ENCODE measurements around the gene CCDC63.

Gene CCDC63

GRCh38 chr12:110846615-110847566, at the start of gene CCDC63:
CCDC63 (plus strand) TSS chr12:110846987; CDS start chr12:110852955, 5,968 bp downstream.
- DNase-seq (ENCODE audit: low read depth) = peak; percentile 10

GRCh38 chr12:110798461-110798860, 48.3 kb upstream of the CCDC63 start:
- DNase-seq (ENCODE audit: low read depth) = no peak

- DNase-seq (ENCODE audit: low read depth) = no peak
These were observed 44.3 kb upstream of the CCDC63 start for GRCh38 chr12:110802489-110802888.

DNA sequence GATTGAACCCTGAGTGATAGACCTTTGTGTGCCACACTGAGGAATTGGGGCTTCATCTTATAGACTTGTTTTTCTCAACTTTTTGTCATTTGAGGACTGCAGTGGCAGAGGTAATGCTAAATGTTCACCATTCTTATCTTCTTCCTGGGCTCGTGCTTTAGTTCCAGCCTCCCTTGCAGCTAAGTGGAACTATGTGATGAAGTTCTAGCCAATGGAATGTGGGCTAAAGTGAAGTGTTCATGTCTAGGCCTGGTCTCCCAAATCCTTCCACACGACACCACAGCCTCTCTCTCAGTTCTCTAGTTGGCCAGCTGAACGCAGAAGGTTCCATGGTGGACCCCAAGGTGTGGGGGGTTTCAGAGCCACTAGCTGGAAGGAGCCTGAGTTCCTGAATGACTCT, 42.4 kb upstream of the CCDC63 start:
- DNase-seq (ENCODE audit: low read depth) = no peak

DNA sequence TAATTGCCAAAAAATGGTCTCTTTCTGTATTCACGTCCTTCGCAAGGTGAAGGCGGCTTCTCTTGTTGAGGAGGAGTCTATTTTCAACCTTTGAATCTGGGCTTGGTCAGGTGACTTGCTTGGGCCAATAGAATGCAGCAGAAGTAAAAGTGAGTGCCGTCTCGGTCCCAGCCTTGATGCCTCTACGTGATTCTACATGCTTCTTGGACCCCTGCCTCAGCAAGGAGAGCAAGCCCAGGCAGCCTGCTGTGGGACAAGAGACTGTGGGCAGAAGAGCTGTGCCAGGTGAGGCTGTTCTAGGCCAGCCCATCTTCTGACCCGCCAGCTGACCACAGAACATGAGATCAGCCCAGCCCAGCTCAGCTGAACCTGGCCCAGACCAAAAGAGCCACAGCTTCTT, 39.1 kb upstream of the CCDC63 start:
- DNase-seq (ENCODE audit: low read depth) = no peak

GRCh38 chr12:110809149-110809548, 37.6 kb upstream of the CCDC63 start:
- DNase-seq (ENCODE audit: low read depth) = no peak

- no peak for DNase-seq (ENCODE audit: low read depth)
These were observed 34.8 kb upstream of the CCDC63 start for GRCh38 chr12:110811972-110812371.

DNA sequence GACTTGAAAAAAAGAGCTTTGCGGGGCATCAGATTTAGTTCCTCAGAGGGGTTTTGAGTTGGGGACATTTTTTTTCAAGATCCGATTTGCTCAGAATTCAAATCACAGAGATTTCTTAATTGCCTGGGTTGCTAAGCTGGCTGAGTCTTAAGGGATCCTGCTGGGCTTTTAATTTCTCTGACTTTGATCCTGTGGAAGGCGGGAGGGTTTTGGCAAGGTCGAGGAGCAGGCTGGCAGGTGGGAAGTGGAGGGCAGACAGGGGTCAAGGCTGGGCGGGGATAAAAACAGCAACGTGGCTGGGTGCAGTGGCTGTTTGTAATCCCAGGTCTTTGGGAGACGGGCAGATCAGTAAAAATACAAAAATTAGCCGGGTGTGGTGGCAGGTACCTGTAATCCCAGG, 33.5 kb upstream of the CCDC63 start:
- no peak for DNase-seq (ENCODE audit: low read depth)

GRCh38 chr12:110813756-110814155, 33.0 kb upstream of the CCDC63 start:
- DNase-seq (ENCODE audit: low read depth) = no peak

- DNase-seq (ENCODE audit: low read depth) = no peak
These were observed 30.5 kb upstream of the CCDC63 start for GRCh38 chr12:110816248-110816647.

GRCh38 chr12:110816779-110817178, 30.0 kb upstream of the CCDC63 start:
- no peak for DNase-seq (ENCODE audit: low read depth)

DNA sequence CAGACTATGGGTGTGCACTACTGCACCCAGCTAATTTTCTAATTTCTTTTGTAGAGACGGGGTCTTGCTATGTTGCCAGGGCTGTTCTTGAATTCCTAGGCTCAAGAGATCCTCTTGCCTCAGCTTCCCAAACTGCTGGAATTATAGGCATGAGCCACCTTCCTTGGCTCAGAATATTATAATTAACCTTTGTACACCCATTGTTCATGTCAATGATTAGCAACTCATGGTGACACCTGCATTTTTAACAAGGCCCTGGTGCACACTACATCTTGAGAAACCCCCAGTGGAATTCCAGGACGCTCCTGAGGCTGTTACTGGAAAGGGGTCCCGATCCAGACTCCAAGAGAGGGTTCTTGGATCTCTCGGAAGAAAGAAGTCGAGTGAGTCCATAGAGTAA, 28.3 kb upstream of the CCDC63 start:
- DNase-seq (ENCODE audit: low read depth) = no peak

DNA sequence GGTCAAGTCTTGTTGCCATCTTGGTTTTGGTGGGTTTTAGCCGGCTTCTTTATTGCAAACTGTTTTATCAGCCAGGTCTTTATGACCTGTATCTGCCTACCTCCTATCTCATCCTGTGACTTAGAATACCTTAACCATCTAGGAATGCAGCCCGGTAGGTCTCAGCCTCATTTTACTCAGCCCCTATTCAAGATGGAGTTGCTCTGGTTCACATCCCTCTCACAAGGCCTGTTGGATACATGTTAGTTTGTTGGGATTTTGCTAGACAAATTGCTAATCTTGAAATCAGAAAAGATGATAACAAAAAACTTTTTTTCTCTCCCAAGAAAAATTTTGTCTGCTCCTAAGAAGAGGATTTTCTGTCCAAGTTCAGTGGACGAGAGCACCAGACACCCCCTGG, 27.6 kb upstream of the CCDC63 start:
- DNase-seq (ENCODE audit: low read depth) = no peak

DNA sequence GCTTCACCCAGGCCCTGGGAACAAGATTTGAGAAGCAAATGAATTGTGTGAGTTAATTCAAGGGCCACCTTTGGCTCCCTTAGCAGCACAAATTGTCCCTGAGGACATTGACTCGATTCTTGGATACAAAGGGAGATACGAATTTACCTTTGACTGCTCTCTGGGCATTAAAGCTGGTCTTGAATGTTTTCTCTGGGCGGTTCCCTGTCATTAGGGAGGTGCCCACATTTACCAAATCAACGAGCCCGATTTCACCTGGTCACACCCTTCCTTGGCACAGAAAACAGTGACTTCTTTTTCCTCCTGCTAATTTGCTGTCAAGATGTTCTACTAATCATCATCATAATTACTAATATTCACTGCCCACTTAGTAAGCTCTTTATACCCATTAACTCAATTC, 27.1 kb upstream of the CCDC63 start:
- DNase-seq (ENCODE audit: low read depth) = no peak

GRCh38 chr12:110821917-110822316, 24.9 kb upstream of the CCDC63 start:
- no peak for DNase-seq (ENCODE audit: low read depth)

DNA sequence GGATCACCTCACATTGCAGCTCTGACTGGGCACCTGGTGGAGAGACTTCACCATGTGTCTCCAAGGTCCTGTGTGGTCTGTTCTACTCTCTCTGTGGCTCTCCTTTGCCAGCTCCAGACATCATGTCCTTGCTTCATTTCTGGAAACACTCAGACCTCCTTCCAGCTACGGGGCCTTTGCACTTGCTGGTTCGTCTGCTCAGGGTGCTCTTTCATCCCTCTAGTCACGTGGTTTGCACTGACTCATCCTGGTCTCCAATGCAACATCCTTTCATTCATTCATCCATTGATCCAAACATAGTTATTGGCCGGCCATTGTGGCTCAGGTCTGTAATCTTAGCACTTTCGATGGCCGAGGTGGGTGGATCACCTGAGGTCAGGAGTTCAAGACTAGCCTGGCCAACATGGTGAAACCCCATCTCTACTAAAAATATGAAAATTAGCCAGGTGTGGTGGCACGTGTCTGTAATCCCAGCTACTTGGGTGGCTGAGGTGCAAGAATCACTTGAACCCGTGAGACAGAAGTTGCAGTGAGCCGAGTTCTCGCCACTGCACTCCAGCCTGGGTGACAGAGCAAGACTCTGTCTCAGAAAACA, 23.9 kb upstream of the CCDC63 start:
- no peak for DNase-seq (ENCODE audit: low read depth)

GRCh38 chr12:110824342-110824741, 22.4 kb upstream of the CCDC63 start:
- no peak for DNase-seq (ENCODE audit: low read depth)

DNA sequence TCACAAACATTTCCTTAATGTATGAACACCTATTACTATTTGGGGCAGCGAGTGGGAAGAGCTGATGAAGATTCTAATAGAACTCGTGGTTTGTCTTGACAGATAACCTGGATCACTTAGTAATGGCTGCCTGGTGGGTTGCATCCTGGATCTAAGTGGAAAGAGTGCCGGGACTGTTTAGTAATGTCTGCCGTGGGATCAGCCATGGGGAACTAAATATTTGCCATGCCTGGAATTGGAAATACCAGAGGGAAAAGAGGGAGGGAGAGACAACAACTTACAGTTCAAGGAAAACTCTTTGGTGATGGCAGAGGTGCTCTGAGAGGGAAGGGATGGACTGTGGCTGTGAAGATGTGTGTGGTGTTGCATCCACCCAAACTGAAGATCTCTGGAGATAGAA, 21.3 kb upstream of the CCDC63 start:
- DNase-seq (ENCODE audit: low read depth) = no peak

DNA sequence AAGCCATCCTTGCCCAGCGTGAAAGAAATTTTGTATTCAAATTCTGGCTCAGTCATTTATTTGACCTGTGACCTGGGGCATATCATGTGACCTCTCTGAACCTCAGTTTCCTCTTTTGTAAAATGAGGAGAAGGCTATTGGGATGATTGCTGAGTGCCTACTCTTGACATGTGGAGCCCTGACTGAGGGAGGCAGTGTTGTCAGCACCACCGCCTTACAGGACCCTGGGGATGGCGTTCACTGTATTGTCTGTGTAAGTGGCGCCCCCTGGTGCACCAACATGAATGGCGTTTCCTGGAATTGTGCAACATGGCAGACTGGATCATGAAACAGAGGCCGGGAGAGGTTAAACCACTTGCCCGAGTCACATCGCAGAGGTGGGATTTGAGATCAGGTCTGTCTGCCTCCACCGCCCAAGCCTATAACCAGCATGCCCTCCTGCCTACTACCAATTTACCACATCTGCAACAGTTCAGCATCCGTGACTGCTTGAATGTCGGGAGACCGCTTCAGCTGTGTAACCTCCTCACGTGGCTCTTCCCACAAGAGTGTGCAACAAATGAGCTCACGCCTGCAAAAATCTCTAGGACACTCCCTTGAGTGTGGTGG, 20.1 kb upstream of the CCDC63 start:
- DNase-seq (ENCODE audit: low read depth) = peak; percentile 81

DNA sequence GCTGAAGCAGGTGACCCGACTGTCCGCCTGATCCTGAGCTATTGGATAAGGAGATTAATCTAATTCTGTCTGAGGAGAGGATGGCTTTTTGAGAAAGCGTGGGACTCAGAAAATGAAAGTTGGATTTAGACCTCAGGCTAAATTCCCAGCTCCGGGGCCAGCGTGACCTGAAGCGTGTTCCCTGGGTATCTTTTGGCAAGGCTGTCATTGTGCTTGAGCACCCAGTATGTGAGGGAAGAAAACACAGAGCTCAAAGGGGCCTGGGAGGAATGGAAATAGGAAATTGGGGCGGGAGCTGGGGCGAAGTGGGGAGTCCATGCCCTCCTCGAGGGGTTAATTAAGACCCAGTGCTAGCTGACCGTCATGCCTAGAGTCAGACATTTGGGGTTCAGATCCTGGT, 17.5 kb upstream of the CCDC63 start:
- DNase-seq (ENCODE audit: low read depth) = no peak

GRCh38 chr12:110836291-110836690, 10.5 kb upstream of the CCDC63 start:
- DNase-seq (ENCODE audit: low read depth) = no peak

DNA sequence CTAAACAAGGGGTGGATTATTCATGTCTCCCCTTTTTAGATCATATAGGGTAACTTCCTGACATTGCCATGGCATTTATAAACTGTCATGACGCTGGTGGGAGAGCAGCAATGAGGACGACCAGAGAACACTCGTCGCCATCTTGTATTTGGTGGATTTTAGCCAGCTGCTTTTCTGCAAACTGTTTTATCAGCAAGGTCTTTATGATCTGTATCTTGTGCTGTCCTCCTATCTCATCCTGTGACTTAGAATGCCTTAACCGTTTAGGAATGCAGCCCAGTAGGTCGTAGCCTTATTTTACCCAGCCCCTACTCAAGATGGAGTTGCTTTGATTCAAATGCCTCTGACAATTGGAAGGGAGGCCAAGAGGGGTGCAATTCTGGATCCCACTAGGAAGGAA, 5.8 kb upstream of the CCDC63 start:
- no peak for DNase-seq (ENCODE audit: low read depth)

DNA sequence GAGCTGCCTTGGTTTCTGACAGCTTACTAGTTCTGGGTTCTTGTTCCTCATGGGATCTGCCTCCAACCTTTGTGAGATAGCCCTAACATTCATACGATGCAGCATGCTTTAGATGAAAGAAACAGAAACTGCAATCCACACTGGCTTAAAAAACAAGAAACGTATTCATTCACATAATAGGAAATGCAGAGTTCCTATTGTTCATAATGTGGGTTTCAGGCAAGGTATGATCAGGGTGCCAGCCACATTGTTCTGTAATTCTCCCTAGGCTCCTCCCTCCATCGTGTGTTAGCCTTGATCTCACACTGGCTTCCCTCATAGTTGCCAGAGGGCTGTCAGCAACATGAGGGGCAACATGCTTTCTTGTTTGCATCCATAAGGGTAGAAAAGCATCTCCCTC, 2.7 kb upstream of the CCDC63 start:
- no peak for DNase-seq (ENCODE audit: low read depth)

All from fibroblast of the conjunctiva (primary cell).